ENCODE results near the gene MYT1. TPM values are rescaled to one million over a fixed set of nuclear protein-coding genes. Genes with fewer than 3 reads are reported as not detected.

The MYT1 gene
- polyA plus RNA-seq, 1 of the 3 experiments (the other 2 are of a cell fraction): 0.10 TPM

- no peaks in the 10 kb centered on the region for H3K36me3 ChIP-seq (replicated peaks in 1 of 2; ENCODE audit: control insufficient read depth in 1 of 2, insufficient read depth in 2 of 2, low read length in 1 of 2)
- TF ChIP-seq FOSL2 (IDR thresholded peaks at IDR 0.05; ENCODE audit: borderline replicate concordance, low read depth): no peak
- TF ChIP-seq MAX (IDR thresholded peaks at IDR 0.05; ENCODE audit: low read depth): no peak
- no peak for TF ChIP-seq CHD2 (IDR thresholded peaks at IDR 0.05; ENCODE audit: low read length, partially characterized antibody)
- no peak for TF ChIP-seq ZBTB33 (IDR thresholded peaks at IDR 0.05; ENCODE audit: borderline replicate concordance, low read depth)
- TF ChIP-seq FOXM1 (IDR thresholded peaks at IDR 0.05; ENCODE audit: low read depth): no peak
- no peak for TF ChIP-seq FOXJ3 (CRISPR knock-in tag; IDR thresholded peaks at IDR 0.05)
- TF ChIP-seq RAD21 (IDR thresholded peaks at IDR 0.05; ENCODE audit: low read length): no peak
- TF ChIP-seq RCOR1 (IDR thresholded peaks at IDR 0.05; ENCODE audit: low read length): no peak
- TF ChIP-seq JUND (IDR thresholded peaks at IDR 0.05): no peak
- no peak for TF ChIP-seq USF1 (IDR thresholded peaks at IDR 0.05; ENCODE audit: borderline replicate concordance, low read depth)
- TF ChIP-seq ELF1 (IDR thresholded peaks at IDR 0.05): no peak
- TF ChIP-seq CTCF (IDR thresholded peaks at IDR 0.05): no peak
- no peak for TF ChIP-seq TEAD4 (IDR thresholded peaks at IDR 0.05; ENCODE audit: borderline replicate concordance, insufficient read depth)
- TF ChIP-seq TAF1 (IDR thresholded peaks at IDR 0.05; ENCODE audit: borderline replicate concordance, low read depth, low read length): no peak
- no peak for TF ChIP-seq MXI1 (IDR thresholded peaks at IDR 0.05; ENCODE audit: low read depth, low read length)
- H3K27ac ChIP-seq (ENCODE audit: low read depth in 2 of 2, low read length in 1 of 2): no peak overlapping the region
- H3K9me3 ChIP-seq: no peaks in the 10 kb centered on the region
- ChIA-PET CTCF (interaction anchor here (1.0 to 1.2 kb wide), 3 partner anchors 8 to 126 kb away, joined by 3 to 5 read pairs (median 3); partner anchors contain the start of gene PCMTD2), POLR2A (no interaction called here)
- no peaks in the 10 kb centered on the region for H3K9me2 ChIP-seq
- H3K9ac ChIP-seq: no peak overlapping the region
- H3K4me1 ChIP-seq (ENCODE audit: control insufficient read depth in 1 of 2, insufficient read depth in 2 of 2, low read depth in 1 of 2, low read length in 1 of 2): no peaks in the 10 kb centered on the region
- no peak overlapping the region for H3K4me2 ChIP-seq
- no peaks in the 10 kb centered on the region for H3K79me2 ChIP-seq (ENCODE audit: insufficient read depth)
- H4K20me1 ChIP-seq (ENCODE audit: insufficient read depth): no peaks in the 10 kb centered on the region
- no peak overlapping the region for H2AFZ ChIP-seq (ENCODE audit: low read depth)
- H3K27me3 ChIP-seq (ENCODE audit: insufficient read depth): peaks cover 14% of the 10 kb centered on the region
- no peak overlapping the region for H3K4me3 ChIP-seq (ENCODE audit: low read depth in 2 of 2, low read length in 1 of 2)
- DNase-seq: no peak
- 38% methylated on average over 8 of the region's 9 CpGs for whole genome bisulfite sequencing (ENCODE audit: low lambda C conversion rate)
- no peaks in the 10 kb centered on the region for H3F3A ChIP-seq (replicated peaks; ENCODE audit: insufficient read depth)
Observed at GRCh38 chr20:64247307-64247618, 83.0 kb downstream of the MYT1 start.
